Kasumi-1 (cell line): ENCODE data around the gene GRIK4.

Experiments
- DNase-seq, 2 experiments: peaks; one replicate each; lab custom pipeline; 2025; lab: John Stamatoyannopoulos, UW

Gene GRIK4

GRCh38 chr11:120547811-120548681 is 36.5 kb downstream of the GRIK4 start:
- DNase-seq = peak in 1 of 2 experiments; percentile 18

DNA sequence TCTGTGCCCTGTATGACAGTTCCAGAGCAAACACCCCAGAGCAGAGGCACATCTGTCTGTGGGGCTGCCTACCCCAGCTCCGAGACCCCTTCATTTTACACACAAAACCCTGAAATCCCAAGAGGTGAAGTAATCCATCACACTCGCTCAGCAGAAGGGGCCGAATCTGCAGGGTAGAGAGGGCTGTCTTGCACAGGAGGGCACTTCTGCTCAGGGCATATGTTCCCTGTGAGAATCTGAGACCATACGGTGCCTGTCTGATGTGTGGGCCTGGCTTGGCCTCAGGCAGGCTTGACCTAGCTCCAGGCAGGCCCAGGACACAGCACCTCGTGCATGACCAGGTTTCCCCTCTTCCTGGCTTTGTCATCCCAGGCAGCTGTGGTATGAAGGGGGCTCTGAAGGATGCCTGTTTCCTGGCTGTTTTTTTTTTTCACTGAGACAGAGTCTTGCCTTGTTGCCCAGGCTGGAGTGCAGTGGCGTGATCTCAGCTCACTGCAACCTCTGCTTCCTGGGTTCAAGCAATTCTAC is 37.2 kb downstream of the GRIK4 start:
- DNase-seq = no peak

GRCh38 chr11:120549346-120549745 is 37.8 kb downstream of the GRIK4 start:
- no peak for DNase-seq

DNA sequence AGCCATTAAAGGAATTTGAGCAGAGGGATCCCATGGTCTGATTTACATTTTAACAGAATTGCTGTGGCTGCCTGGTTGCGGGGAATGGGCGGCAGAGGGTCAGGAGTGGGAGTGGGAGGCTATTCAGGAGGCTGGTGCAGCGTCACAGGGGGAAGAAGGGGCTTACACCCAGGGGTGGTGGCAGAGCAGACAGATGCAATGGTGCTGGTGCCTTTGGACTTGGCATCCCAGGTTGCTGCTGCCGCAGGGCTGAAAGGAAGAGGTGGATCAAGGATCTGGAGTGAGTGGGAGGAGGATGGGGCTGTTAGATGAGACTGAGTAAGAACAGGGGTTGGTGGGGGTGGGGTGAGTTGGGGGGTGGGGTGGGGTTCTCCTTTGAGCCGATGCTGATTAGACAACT is 38.5 kb downstream of the GRIK4 start:
- DNase-seq = no peak

DNA sequence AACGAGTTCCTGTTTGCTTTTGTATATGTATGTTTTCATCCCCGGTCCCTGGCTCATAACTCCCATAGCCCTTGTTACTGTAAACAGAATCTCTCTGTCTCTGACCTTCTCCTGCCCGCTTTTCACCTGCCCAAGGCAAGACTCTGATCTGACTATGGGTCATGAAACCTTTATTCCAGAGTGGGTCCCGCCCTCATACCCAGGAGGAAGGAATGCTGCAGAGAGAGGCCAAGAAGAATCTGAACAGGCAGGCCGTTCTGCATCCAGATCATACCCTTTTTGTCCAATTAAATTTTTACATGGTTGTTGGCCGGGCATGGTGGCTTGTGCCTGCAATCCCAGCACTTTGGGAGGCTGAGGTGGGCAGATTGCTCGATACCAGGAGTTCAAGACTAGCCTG is 39.6 kb downstream of the GRIK4 start:
- DNase-seq = no peak

DNA sequence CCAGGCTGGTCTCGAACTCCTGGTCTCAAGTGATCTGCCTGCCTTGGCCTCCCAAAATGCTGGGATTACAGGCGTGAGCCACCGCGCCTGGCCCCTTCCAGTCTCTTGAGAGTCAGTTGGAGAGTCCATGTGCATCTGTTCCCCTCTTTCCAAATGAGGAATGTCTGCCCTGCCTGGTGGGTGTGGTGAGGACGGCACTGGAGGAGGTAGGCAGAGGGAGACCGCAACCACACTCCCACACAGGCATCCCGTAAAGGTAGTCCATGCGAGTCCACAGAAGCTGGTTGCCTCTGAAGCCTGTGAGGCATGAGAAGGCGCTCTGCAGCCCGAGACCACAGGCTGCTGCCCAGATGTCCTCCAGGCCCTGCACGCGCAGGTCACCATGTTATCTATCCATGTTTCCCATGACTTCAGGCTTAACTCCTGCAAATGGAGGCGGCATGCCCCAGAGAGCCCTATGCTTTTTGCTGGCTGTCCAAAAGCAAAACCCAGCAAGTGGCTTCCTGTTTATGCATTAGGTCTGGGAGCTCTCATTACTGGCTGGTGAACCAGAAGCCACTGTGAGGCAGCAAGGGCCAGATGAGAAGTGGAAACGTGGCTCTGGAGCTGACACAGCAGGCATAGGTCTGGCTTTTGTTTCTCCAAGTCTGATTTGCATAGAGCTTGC is 43.4 kb downstream of the GRIK4 start:
- no peak for DNase-seq

DNA sequence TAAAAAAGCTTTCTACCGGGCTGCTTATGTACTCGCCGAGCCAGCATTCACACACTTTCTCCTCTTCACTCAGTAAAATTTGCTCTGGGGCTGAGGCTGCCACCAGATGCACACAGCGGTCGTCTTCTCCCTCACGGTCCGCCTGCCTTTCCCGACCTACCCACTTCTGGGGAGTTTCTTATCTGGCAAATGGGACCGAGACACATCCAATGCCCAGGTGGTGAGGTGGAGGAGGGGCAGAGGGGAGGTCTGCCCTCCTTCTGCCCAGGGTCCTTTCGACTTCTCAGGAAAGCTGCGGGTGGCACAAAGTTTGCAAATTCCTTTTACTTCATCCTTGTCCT is 43.9 kb downstream of the GRIK4 start:
- no peak for DNase-seq

DNA sequence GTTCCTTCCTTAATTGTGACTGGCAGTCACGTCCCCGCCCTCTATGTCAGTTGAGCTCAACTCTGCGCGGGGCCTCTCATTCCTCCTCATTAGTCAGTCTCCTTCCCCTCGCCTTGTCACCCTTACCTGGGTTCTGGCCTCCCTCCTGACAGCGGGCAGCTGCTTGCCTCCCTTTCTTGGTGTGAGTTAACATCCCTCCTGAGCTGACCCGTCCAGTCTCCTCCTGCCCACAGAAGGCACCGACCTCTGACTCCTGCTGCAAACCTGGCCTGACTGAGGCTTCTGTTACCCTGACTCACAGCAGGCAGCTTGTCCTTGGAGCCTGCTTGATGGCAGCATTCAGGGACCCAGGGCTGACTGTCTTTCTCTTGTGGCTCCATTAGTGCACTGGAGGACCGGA is 45.2 kb downstream of the GRIK4 start:
- no peak for DNase-seq

DNA sequence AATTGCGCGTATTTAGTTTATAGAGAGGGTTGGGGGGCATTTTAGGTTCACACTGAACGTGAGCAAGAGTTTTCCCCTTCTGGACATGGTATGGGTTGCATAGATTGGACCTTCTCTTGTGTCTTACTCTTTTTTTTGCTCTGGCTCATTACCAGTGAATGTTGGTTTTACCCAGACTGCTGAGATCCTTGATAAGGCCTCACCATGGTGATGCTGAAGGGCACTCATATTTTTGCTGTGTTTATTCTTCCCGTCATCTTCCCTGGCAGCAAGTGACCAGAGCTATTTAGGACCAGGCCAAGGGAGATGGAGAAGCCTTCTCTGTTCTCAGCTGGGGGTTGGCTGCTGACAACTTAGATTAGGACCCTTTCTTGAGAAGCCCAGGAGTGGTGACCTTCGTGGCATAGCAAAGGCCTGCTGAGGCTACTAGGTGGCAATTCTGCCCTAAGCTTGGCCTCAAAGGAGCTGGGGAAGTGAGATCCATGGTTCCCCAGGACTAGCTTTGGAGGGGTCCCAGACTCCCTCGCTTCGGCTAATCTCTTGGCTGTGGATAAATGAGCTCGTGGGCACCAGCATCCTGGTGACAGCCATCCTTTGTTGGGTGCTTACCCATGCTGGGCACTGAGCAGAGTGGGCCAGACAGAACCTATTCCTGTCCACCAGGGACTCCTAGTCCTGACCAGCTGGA is 47.3 kb downstream of the GRIK4 start:
- no peak for DNase-seq

DNA sequence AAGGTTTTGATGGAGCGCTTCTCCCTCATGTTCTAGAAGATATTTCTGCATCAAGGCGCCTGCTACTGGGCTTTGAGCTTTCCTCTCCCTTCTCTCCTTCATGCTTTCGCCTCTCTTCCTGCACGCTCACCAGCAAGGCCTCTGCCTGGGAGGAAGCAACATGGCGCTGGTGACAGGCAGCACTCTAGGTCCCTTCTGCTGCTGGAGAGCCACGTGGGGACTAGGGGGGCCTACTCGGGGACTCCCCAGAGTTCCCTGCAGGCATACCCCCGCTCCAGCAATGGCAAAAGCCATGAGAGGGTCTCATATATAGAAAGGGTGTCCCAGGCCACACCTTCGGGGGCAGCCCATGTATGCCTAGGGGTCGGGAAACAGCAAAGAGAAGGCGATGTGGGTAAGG is 49.7 kb downstream of the GRIK4 start:
- no peak for DNase-seq

- DNase-seq = no peak
These were observed 51.4 kb downstream of the GRIK4 start for GRCh38 chr11:120562806-120563425.

- DNase-seq = no peak
These were observed 52.4 kb downstream of the GRIK4 start for GRCh38 chr11:120563703-120564572.

DNA sequence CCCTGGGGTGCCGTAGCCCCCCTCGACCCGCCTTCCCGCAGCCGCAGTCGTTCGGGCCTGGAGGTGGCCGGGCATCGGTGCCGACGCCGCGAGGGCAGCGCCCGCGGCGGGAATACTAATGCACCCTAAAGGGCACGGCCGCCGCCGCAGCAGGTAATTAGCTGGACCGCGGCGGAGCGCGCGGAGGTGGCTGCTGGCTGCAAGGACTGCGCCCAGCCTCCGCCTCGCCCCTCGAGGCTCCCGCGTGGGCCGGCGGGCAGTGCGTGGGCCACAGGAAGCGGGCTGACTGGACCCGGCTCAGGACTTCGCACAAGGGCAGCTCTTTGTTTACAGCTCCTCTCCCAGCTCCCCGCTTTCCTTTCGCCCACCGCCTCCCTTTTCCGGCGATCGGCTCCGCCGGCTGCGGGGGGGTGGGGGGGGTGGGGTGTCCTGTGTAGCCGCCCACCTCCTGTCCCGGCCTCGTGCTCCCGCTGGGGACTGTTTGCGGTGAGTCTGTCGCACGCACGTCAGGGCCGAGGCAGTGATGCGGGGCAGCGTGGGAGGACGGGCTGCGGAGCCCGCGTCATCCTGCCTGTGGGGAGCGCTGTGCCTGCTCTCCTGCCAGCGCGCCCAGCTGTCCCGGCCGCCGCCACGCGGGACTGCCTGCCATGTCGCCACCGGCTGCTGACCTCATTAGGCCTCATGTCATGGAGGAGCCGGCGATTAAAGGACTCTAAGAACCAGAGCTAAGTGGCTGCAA is 53.2 kb downstream of the GRIK4 start:
- DNase-seq = no peak

DNA sequence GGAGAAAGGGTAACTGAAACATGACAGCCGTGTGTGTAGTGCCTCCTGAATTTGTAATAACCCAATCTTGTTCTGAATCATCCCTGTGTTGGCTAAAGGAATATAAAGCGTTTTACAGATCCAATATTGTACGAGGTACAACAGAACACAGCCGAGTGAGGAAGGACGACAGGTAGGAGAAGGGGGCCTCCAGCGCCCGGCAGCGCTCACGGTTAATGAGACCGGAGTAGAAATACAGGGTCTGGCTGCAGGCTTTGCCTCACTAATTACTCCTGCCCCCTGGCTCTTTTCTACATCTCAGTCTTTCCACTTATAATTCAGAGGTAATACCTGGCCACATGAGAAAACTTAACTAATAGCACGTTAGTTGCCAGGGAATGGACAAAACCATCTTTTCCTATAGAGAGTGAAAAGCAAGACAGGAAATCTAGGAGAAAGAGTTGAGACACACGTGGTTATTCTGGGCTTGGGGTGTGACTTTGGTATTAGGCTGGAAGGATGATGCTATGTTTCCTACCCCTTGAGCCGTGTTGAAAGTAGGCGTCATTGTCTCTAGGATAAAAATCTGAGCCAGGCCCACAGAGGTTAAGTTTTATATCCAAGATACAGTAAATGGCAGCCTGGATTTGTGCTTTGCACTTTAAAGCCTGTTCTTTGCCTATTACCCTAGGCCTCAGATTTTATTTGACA is 54.1 kb downstream of the GRIK4 start:
- no peak for DNase-seq

DNA sequence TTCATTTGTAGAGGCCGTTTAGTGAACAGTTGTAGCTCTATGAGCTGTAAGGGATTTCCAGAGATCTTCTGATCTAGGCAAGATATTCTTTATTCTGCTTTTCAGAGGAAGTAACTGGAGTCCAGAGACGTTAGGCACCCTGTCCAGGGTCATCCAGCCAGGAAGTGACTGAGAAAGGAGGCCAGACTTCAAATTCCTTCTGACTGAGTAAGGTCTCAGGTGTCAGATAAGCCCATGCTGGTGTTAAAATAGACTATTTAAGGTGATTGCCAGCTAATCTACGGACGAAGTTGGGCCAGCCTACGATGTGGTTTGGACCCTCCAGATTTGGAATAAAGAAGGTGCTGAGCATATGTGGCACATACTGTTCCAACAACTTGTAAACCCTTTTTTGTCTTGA is 54.6 kb downstream of the GRIK4 start:
- DNase-seq = no peak

- DNase-seq = no peak
These were observed 57.2 kb downstream of the GRIK4 start for GRCh38 chr11:120568572-120569307.

- no peak for DNase-seq
These were observed 58.3 kb downstream of the GRIK4 start for GRCh38 chr11:120569861-120570260.

- DNase-seq = no peak
These were observed 59.9 kb downstream of the GRIK4 start for GRCh38 chr11:120571476-120571875.

GRCh38 chr11:120573756-120574354 is 62.3 kb downstream of the GRIK4 start:
- DNase-seq = no peak
